Measurements from ENCODE around the gene DAND5.
A peak's percentile ranks its signal among the peaks of the same experiment; 100 is the strongest.

Gene DAND5

DNA sequence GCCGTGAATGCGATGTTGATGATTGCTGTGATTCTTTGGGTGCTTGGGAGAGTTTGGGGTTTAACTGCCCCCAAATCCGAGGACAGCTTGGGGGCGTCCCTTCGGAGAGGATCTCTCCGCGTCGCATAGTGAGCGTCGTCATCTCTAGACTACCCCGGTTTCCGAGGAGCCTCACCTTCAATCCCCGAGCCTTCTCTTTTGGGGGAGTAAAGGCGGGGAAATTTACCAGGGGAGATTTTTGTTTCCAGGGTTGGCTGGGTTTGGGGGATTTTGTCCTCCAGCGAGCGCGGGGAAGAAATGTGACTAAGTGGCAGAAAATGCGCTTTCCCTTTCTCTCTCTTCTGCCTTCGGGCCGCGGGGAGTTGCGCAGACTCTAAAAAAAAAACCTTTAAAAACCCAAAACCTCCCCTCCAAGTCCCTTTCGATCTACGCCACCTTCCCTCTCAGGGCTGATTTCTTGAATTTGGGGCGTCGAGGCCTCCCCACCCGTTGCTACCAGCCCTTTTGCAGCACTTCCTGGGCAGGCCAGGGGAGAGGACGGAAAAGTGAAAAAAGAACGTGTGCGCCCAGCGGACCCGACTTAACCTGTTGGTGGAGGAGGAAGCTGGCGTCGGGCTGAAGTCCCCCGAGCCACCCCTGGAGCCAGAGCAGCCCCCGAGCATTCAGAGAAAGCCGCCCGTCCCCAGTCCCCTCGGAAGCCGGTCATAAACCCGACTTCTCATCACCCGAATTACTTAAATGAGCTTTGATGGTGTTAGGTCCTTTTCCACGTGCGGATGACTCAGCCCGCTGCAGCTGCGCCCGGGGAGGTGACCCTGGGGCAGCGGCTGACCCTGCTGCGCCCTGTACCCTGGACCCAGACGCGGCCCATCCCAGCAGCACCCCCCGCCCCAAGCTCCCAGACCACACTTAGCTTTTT is 43.6 kb downstream of the DAND5 start:
- H3K4me3 ChIP-seq (ENCODE audit: low read depth, low read length) = peak overlapping the region; percentile 79
- H3K27ac ChIP-seq (ENCODE audit: low read depth, low read length) = peak overlapping the region; percentile 96
- no peaks in the 10 kb centered on the region for H3K36me3 ChIP-seq (ENCODE audit: insufficient read depth, low read length)
- peaks cover 28% of the 10 kb centered on the region for H3K4me1 ChIP-seq (ENCODE audit: control insufficient read depth, insufficient read depth, low read length, unreplicated experiment)
- no peaks in the 10 kb centered on the region for H3K27me3 ChIP-seq (ENCODE audit: insufficient read depth, low read length)
- H3K79me2 ChIP-seq (ENCODE audit: control insufficient read depth, insufficient read depth, low read length, unreplicated experiment) = peaks cover 75% of the 10 kb centered on the region
- H2AFZ ChIP-seq (ENCODE audit: low read length, unreplicated experiment) = peak overlapping the region; percentile 39

DNA sequence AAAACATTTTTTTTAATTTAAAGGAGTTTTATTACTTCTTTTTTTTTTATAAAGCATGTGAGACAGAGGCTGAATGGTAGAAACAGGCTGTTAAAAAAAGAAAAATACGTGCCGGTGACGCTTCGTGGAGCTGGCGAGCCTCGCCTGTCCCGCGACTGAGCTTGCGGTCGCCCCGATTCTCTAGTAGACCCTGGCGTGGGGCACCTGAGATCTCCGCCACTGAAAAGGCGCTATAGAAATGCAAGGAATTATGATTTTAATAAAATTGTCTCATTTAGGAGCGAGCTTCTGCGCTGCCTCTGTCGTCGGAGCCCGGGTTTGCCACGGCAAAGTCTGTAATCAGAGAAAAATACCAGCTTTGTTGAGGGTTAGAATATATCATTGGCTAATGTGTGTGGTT is 44.3 kb downstream of the DAND5 start:
- Histone ChIP-seq H2AFZ (ENCODE audit: low read length, unreplicated experiment) (no peak overlapping the region), H3K4me1 (ENCODE audit: control insufficient read depth, insufficient read depth, low read length, unreplicated experiment) (peaks cover 32% of the 10 kb centered on the region), H3K27me3 (ENCODE audit: insufficient read depth, low read length) (no peaks in the 10 kb centered on the region), H3K27ac (ENCODE audit: low read depth, low read length) (peak overlapping the region; percentile 96), H3K36me3 (ENCODE audit: insufficient read depth, low read length) (no peaks in the 10 kb centered on the region), H3K79me2 (ENCODE audit: control insufficient read depth, insufficient read depth, low read length, unreplicated experiment) (peaks cover 72% of the 10 kb centered on the region), H3K4me3 (ENCODE audit: low read depth, low read length) (peak overlapping the region; percentile 79)

DNA sequence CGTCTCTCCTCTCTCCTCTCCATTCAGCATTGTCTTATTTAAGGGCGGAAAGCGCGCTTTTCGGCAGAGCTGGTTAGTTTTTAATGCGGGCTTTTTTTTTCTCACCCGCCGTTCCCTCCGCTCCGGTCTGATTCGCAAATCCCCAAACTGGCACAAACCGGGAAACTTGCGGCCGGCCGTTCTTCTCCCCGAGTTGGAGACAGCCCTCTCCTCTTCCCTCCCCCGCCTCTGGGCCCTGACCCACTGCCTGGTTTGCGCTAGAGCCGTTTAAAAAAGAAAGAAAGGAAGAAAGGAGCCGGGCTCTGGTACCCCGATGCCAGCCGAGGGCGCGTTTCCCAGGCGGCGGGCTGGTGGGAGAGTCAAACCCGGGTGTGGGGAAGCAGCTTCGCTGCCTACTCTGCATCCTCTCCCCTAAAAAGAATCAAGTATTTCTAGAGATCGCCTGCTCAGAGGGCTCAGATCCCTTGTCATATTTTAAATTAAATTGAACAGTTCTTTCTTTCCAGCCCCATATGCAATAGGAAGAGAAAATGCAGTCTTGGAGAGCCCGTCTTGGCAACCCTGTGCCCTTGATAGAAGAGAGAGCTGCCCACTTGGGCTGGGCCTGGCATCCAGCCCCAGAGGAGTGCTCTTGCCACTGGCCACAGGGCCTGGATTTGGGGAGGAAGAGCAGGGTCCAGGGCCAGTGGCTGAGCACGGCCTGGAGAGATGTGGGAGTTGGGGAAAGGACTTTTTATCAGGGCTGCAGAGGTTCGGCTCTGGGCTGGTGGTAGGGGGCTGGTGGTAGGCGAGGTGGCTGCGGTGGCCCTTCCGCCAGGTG is 44.9 kb downstream of the DAND5 start:
- Histone ChIP-seq H3K4me1 (ENCODE audit: control insufficient read depth, insufficient read depth, low read length, unreplicated experiment) (peaks cover 35% of the 10 kb centered on the region), H2AFZ (ENCODE audit: low read length, unreplicated experiment) (peak overlapping the region; percentile 41)

DNA sequence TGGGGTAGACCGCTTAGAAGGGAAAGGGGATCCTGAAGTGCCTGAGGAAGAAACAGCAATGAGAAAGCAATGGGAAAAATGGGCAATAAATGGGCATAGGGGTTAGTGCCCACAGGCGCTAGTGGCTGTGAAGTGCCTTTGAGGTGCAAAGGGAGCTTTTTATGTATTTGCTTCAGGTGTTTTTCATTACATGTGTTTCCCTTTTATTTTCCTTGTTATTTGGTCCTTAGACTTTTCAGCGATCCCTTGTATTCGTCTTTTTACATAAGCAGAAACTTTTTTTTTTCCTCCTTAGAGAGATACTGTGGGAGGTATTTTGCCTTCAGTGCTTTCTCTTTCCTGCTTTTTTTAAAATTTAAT is 45.5 kb downstream of the DAND5 start:
- H3K79me2 ChIP-seq (ENCODE audit: control insufficient read depth, insufficient read depth, low read length, unreplicated experiment) = peaks cover 75% of the 10 kb centered on the region
- H3K4me1 ChIP-seq (ENCODE audit: control insufficient read depth, insufficient read depth, low read length, unreplicated experiment) = peaks cover 34% of the 10 kb centered on the region
- H3K27ac ChIP-seq (ENCODE audit: low read depth, low read length) = peak overlapping the region; percentile 96
- H3K4me3 ChIP-seq (ENCODE audit: low read depth, low read length) = peak overlapping the region; percentile 79
- H2AFZ ChIP-seq (ENCODE audit: low read length, unreplicated experiment) = no peak overlapping the region
- H3K36me3 ChIP-seq (ENCODE audit: insufficient read depth, low read length) = no peaks in the 10 kb centered on the region
- no peaks in the 10 kb centered on the region for H3K27me3 ChIP-seq (ENCODE audit: insufficient read depth, low read length)

More for the DNA sequence above, 44.9 kb downstream of the DAND5 start:
- Histone ChIP-seq H3K27ac (ENCODE audit: low read depth, low read length) (peak overlapping the region; percentile 96), H3K79me2 (ENCODE audit: control insufficient read depth, insufficient read depth, low read length, unreplicated experiment) (peaks cover 74% of the 10 kb centered on the region), H3K4me3 (ENCODE audit: low read depth, low read length) (peak overlapping the region; percentile 79), H3K36me3 (ENCODE audit: insufficient read depth, low read length) (no peaks in the 10 kb centered on the region), H3K27me3 (ENCODE audit: insufficient read depth, low read length) (no peaks in the 10 kb centered on the region)

DNA sequence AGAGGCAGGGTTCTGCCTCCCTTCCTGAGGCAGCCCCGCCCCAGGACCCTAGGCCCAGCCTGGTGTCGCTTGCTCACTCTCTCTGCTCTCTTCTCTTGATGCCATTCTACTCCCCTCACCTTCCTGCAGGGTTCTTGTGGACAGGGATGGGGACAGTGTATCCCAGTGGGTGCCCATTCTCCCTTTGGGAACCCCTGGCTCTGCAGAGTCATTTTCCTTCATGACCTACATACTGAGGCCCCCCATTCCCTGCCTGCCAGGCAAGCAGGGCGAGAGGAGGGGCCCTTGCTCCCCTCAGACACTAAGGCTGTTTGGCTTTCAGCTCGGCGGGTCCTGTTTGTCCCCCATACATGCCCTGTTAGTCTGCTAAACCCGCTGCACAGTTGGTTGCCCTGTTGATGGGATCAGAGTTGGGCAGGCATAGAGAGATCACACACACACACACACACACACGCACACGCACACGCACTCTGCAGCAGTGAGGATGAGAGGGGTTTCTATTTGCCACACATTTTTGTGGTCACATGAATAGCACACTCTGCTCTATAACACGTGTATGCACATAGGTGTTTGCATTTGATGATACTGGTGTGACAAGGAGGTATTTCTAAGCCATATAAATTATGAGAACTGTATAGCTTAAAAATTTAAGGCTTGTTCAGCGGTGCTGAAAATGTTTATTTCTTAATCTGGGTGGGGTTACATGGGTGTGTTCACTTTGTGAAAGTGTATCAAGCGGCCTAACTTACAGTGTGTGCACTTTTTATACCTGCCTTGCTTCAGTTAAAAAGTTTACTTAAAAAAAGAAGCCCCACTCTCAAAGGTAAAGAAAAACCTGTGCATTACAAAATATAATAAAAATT is 46.2 kb downstream of the DAND5 start:
- H3K27me3 ChIP-seq (ENCODE audit: insufficient read depth, low read length) = no peaks in the 10 kb centered on the region
- H3K79me2 ChIP-seq (ENCODE audit: control insufficient read depth, insufficient read depth, low read length, unreplicated experiment) = peaks cover 78% of the 10 kb centered on the region
- H3K4me3 ChIP-seq (ENCODE audit: low read depth, low read length) = peak overlapping the region; percentile 37; the same call in 1 of the 2 replicates
- no peak overlapping the region for H2AFZ ChIP-seq (ENCODE audit: low read length, unreplicated experiment)
- H3K36me3 ChIP-seq (ENCODE audit: insufficient read depth, low read length) = no peaks in the 10 kb centered on the region
- H3K27ac ChIP-seq (ENCODE audit: low read depth, low read length) = peak overlapping the region; percentile 37; the same call in 1 of the 2 replicates
- peaks cover 41% of the 10 kb centered on the region for H3K4me1 ChIP-seq (ENCODE audit: control insufficient read depth, insufficient read depth, low read length, unreplicated experiment)

GRCh38 chr19:13016245-13016627 is 46.9 kb downstream of the DAND5 start:
- H3K79me2 ChIP-seq (ENCODE audit: control insufficient read depth, insufficient read depth, low read length, unreplicated experiment) = peaks cover 80% of the 10 kb centered on the region
- H3K27ac ChIP-seq (ENCODE audit: low read depth, low read length) = peak overlapping the region; percentile 76; the same call in 1 of the 2 replicates
- H3K36me3 ChIP-seq (ENCODE audit: insufficient read depth, low read length) = no peaks in the 10 kb centered on the region
- no peaks in the 10 kb centered on the region for H3K27me3 ChIP-seq (ENCODE audit: insufficient read depth, low read length)
- peaks cover 42% of the 10 kb centered on the region for H3K4me1 ChIP-seq (ENCODE audit: control insufficient read depth, insufficient read depth, low read length, unreplicated experiment)
- no peak overlapping the region for H2AFZ ChIP-seq (ENCODE audit: low read length, unreplicated experiment)
- H3K4me3 ChIP-seq (ENCODE audit: low read depth, low read length) = peak overlapping the region; percentile 66

DNA sequence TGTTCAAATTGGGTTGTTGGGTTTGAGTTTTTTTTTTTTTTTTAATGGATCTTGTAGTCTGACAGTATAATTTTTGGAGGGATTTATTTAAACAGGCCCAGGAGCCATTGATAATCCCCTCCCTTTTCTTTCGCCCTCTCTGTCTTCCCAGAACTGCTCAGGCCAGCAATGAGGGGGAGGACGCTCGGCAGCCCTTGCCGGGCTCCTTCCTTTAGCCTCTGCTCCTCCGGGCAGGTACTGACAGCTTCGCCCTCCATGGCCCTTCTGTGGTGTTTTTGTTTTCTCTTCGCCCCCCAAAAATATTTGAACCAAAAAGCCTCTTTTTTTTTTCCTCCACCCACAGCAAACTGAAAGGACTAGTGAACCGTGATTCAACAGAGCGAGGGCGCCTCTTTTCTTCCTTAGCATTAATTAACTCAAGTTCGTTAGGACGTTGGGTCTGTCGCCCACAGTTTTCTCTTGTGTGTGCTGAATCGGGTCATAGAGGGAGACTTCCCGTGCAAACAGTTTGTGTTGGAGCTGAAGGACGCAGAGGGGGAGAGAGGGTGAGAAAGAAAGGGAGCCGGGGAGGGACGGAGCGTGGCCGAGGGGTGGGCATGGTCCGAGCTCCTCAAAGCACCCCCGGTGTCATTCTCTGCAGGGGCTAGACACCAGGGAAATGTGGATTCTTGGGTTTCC is 47.4 kb downstream of the DAND5 start:
- H2AFZ ChIP-seq (ENCODE audit: low read length, unreplicated experiment) = no peak overlapping the region
- peaks cover 47% of the 10 kb centered on the region for H3K4me1 ChIP-seq (ENCODE audit: control insufficient read depth, insufficient read depth, low read length, unreplicated experiment)
- peak overlapping the region; percentile 76 for H3K27ac ChIP-seq (ENCODE audit: low read depth, low read length)
- H3K27me3 ChIP-seq (ENCODE audit: insufficient read depth, low read length) = no peaks in the 10 kb centered on the region
- H3K4me3 ChIP-seq (ENCODE audit: low read depth, low read length) = peak overlapping the region; percentile 66
- H3K79me2 ChIP-seq (ENCODE audit: control insufficient read depth, insufficient read depth, low read length, unreplicated experiment) = peaks cover 83% of the 10 kb centered on the region
- H3K36me3 ChIP-seq (ENCODE audit: insufficient read depth, low read length) = no peaks in the 10 kb centered on the region

- H3K79me2 ChIP-seq (ENCODE audit: control insufficient read depth, insufficient read depth, low read length, unreplicated experiment) = peaks cover 84% of the 10 kb centered on the region
These were observed 48.1 kb downstream of the DAND5 start for GRCh38 chr19:13017306-13018034.

DNA sequence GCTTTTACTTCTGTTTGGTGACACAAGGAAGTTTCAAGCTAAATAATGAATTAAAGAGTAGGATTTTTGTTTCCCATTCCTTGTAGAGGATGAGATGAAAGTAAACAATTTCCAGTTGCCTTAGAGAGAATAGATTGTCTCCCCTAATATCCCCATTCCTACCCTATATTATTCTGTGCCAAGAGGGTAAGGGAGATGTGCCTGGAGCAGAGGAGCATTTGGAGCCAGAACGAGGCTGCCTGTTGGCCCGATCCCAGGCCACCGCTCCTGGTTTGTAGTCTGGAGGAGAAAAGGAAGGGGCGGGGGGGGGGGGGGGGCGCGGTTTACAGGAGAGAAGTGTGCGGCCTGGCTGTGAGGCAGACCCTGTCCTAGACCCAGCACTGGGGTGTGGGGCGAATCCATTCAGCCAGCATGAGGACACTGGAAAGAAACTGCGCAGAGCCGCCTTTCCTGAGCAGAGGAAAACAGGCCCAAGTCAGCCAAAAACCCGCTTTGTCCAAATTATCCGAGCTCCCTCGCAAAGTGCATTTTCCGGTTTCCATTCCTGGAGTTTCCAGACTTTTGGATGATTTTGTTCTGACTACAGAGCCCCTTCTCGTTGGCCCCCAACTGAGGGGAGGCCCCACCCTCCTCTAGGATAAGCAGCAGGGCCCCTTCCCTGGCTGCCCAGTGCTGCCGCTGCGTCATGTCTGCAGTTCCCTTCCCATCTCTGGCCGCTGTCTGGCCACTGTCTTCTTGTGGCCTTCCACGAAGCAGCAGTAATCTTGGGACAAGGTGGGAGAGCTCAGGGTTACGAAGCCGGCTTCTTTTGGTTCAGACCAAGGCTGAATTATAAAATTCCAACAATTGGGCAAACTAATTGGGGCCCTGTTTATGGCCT is 48.9 kb downstream of the DAND5 start:
- Histone ChIP-seq H3K4me1 (ENCODE audit: control insufficient read depth, insufficient read depth, low read length, unreplicated experiment) (peaks cover 50% of the 10 kb centered on the region), H3K27ac (ENCODE audit: low read depth, low read length) (peak overlapping the region; percentile 76), H2AFZ (ENCODE audit: low read length, unreplicated experiment) (no peak overlapping the region), H3K79me2 (ENCODE audit: control insufficient read depth, insufficient read depth, low read length, unreplicated experiment) (peaks cover 81% of the 10 kb centered on the region), H3K36me3 (ENCODE audit: insufficient read depth, low read length) (no peaks in the 10 kb centered on the region), H3K27me3 (ENCODE audit: insufficient read depth, low read length) (no peaks in the 10 kb centered on the region), H3K4me3 (ENCODE audit: low read depth, low read length) (peak overlapping the region; percentile 66)

More at GRCh38 chr19:13017306-13018034, 48.1 kb downstream of the DAND5 start:
- Histone ChIP-seq H3K4me1 (ENCODE audit: control insufficient read depth, insufficient read depth, low read length, unreplicated experiment) (peaks cover 51% of the 10 kb centered on the region), H3K36me3 (ENCODE audit: insufficient read depth, low read length) (no peaks in the 10 kb centered on the region), H3K4me3 (ENCODE audit: low read depth, low read length) (peak overlapping the region; percentile 66), H3K27ac (ENCODE audit: low read depth, low read length) (peak overlapping the region; percentile 76), H3K27me3 (ENCODE audit: insufficient read depth, low read length) (no peaks in the 10 kb centered on the region), H2AFZ (ENCODE audit: low read length, unreplicated experiment) (no peak overlapping the region)
